Sigmoid colon (tissue), 4 donors: ENCODE results near the gene L1TD1.

Experiments used
- EP300 ChIP-seq, 4 donors: sonication (generic); formaldehyde crosslinking; IDR thresholded peaks; one replicate each; pipeline ENCODE4 v1.6.1; 2017; ENCODE audit warnings: antibody characterized with exemption in 4 of 4
- POLR2A ChIP-seq, 2 donors: fragments of 450-650 bp; IDR thresholded peaks; one replicate each; pipeline ENCODE4 v1.6.1; 2016; ENCODE audit warnings: antibody characterized with exemption in 2 of 2, mild to moderate bottlenecking in 2 of 2, moderate library complexity in 2 of 2
- POLR2AphosphoS5 ChIP-seq, 4 donors: sonication (generic); formaldehyde crosslinking; IDR thresholded peaks; one replicate each; pipeline ENCODE4 v1.6.1; 2017; ENCODE audit warnings: antibody characterized with exemption in 4 of 4
- TF ChIP-seq, protein P1 (sequence below), 4 experiments: fragments of 450-650 bp in 3 of 4; fragments of 200-600 bp in 1 of 4; IDR thresholded peaks; one replicate each; pipeline ENCODE4 v1.5.1; 2016 to 2019; ENCODE audit warnings: antibody characterized with exemption in 4 of 4, mild to moderate bottlenecking in 3 of 4, moderate library complexity in 2 of 4

DNA sequence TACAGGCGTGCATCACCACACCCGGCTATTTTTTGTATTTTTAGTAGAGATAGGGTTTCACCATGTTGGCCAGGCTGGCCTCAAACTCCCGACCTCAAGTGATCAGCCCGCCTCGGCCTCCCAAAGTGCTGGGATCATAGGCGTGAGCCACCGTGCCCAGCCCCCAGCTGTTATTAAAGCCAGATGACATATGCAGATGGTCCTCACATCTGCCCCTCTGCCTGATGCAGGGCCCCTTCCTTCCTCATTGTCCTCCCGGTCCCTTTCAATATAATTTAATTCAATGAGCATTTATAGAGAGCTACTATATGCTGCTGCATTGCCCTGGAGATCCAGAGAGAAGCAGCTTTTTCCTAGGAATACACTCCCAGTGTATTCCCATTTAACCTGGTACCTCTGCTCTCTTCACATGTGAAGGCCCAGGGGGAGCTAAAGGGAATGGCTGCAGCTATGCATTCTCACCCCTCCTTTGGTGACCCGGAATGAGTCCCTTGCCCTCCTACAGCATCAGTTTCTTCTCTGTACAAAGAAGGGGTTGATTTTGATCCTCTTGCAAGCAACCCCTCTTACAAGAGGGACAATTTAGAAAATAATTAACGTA lies 55.6 kb downstream of the L1TD1 start:
- no peak for TF ChIP-seq POLR2AphosphoS5 (IDR thresholded peaks at IDR 0.05)
- TF ChIP-seq, protein P1, sequence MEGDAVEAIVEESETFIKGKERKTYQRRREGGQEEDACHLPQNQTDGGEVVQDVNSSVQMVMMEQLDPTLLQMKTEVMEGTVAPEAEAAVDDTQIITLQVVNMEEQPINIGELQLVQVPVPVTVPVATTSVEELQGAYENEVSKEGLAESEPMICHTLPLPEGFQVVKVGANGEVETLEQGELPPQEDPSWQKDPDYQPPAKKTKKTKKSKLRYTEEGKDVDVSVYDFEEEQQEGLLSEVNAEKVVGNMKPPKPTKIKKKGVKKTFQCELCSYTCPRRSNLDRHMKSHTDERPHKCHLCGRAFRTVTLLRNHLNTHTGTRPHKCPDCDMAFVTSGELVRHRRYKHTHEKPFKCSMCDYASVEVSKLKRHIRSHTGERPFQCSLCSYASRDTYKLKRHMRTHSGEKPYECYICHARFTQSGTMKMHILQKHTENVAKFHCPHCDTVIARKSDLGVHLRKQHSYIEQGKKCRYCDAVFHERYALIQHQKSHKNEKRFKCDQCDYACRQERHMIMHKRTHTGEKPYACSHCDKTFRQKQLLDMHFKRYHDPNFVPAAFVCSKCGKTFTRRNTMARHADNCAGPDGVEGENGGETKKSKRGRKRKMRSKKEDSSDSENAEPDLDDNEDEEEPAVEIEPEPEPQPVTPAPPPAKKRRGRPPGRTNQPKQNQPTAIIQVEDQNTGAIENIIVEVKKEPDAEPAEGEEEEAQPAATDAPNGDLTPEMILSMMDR (IDR thresholded peaks at IDR 0.05), result no peak
- TF ChIP-seq POLR2A (IDR thresholded peaks at IDR 0.05), result no peak
- no peak for TF ChIP-seq EP300 (IDR thresholded peaks at IDR 0.05)
